Stimulated activated memory B cell treated with anti-CD40 and anti-IgM and Interleukin-4, amounts not matched to agents 10 μg/mL and 1 μg/mL and 100 μg/mL, for 72 hours (primary cell): ENCODE results near the gene SSNA1.

Experiments used
- ATAC-seq: fragments of 150-1000 bp; cut with Tn5 transposase; 2 replicates; pipeline ENCODE4 v1.10.0; 2021
- H3K27ac Mint-ChIP-seq: one replicate; pipeline ENCODE4 v1.8.0; 2022; ENCODE audit warnings: mild to moderate bottlenecking, mixed read lengths
- H3K27me3 Mint-ChIP-seq: one replicate; pipeline ENCODE4 v1.8.0; 2022; ENCODE audit warnings: mixed read lengths
- H3K36me3 Mint-ChIP-seq: one replicate; pipeline ENCODE4 v1.8.0; 2022; ENCODE audit warnings: mixed read lengths
- H3K4me1 Mint-ChIP-seq: one replicate; pipeline ENCODE4 v1.8.0; 2022; ENCODE audit warnings: mixed read lengths
- H3K4me3 Mint-ChIP-seq: one replicate; pipeline ENCODE4 v1.8.0; 2022; ENCODE audit warnings: mild to moderate bottlenecking, moderate library complexity, mixed read lengths
- H3K9me3 Mint-ChIP-seq: one replicate; pipeline ENCODE4 v1.8.0; 2022; ENCODE audit warnings: mixed read lengths

Gene SSNA1, protein sequence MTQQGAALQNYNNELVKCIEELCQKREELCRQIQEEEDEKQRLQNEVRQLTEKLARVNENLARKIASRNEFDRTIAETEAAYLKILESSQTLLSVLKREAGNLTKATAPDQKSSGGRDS

GRCh38 chr9:137188490-137189296, at the start of gene SSNA1, which contains the start of gene ANAPC2:
Gene SSNA1, plus strand, starts transcription at chr9:137188676. Its CDS starts 51 bp downstream, at chr9:137188727.
Gene ANAPC2, minus strand, starts transcription at chr9:137188560. Its CDS starts 28 bp downstream, at chr9:137188532.
- H3K9me3 Mint-ChIP-seq, result no peaks in the 10 kb centered on the region
- ATAC-seq, result peak; percentile 91
- peak within 1 kb of the TSS; percentile 95 for H3K4me3 Mint-ChIP-seq
- H3K27me3 Mint-ChIP-seq, result no peaks in the 10 kb centered on the region
- H3K27ac Mint-ChIP-seq, result peak within 1 kb of the TSS; percentile 87
- peaks cover 23% of the 10 kb centered on the region for H3K36me3 Mint-ChIP-seq
- peaks cover 56% of the 10 kb centered on the region for H3K4me1 Mint-ChIP-seq

DNA sequence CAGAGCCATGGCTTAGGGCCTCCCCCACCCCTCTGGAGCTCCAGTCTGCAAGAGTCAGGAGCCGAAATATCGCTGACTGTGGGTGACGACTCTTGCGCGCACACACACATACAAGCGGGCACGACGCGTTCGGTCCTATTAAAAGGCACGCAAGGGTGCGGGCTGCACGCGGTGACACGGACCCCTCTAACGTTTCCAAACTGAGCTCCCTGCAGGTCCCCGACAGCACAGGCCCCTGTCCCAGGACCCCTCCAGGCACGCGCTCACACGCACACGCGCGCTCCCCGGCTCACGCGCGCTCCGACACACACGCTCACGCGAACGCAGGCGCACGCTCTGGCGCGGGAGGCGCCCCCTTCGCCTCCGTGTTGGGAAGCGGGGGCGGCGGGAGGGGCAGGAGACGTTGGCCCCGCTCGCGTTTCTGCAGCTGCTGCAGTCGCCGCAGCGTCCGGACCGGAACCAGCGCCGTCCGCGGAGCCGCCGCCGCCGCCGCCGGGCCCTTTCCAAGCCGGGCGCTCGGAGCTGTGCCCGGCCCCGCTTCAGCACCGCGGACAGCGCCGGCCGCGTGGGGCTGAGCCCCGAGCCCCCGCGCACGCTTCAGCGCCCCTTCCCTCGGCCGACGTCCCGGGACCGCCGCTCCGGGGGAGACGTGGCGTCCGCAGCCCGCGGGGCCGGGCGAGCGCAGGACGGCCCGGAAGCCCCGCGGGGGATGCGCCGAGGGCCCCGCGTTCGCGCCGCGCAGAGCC, 49.6 kb upstream of the SSNA1 start, which contains the start of gene GRIN1:
Gene GRIN1 (plus strand): TSS at position 433 of the 746 bp plus-strand sequence. CDS start 333 bp downstream, outside the sequence.
- no peak within 1 kb of the TSS for H3K27ac Mint-ChIP-seq
- peaks cover 14% of the 10 kb centered on the region for H3K4me1 Mint-ChIP-seq
- peaks cover 93% of the 10 kb centered on the region for H3K27me3 Mint-ChIP-seq
- H3K4me3 Mint-ChIP-seq, result peak within 1 kb of the TSS; percentile 24
- ATAC-seq, result no peak
- H3K36me3 Mint-ChIP-seq, result no peaks in the 10 kb centered on the region
- H3K9me3 Mint-ChIP-seq, result no peaks in the 10 kb centered on the region

- H3K27me3 Mint-ChIP-seq, result peaks cover 97% of the 10 kb centered on the region
- peak overlapping the region; percentile 24 for H3K4me3 Mint-ChIP-seq
- no peaks in the 10 kb centered on the region for H3K9me3 Mint-ChIP-seq
- H3K27ac Mint-ChIP-seq, result no peak overlapping the region
- no peaks in the 10 kb centered on the region for H3K36me3 Mint-ChIP-seq
- no peak for ATAC-seq
- H3K4me1 Mint-ChIP-seq, result peaks cover 14% of the 10 kb centered on the region
Measured at GRCh38 chr9:137139468-137140150, 48.9 kb upstream of the SSNA1 start.

- peaks cover 92% of the 10 kb centered on the region for H3K27me3 Mint-ChIP-seq
- no peak for ATAC-seq
- H3K27ac Mint-ChIP-seq, result no peak overlapping the region
- no peak overlapping the region for H3K4me3 Mint-ChIP-seq
- H3K9me3 Mint-ChIP-seq, result no peaks in the 10 kb centered on the region
- no peaks in the 10 kb centered on the region for H3K36me3 Mint-ChIP-seq
- peaks cover 14% of the 10 kb centered on the region for H3K4me1 Mint-ChIP-seq
Measured at GRCh38 chr9:137140151-137141012, 48.1 kb upstream of the SSNA1 start.

DNA sequence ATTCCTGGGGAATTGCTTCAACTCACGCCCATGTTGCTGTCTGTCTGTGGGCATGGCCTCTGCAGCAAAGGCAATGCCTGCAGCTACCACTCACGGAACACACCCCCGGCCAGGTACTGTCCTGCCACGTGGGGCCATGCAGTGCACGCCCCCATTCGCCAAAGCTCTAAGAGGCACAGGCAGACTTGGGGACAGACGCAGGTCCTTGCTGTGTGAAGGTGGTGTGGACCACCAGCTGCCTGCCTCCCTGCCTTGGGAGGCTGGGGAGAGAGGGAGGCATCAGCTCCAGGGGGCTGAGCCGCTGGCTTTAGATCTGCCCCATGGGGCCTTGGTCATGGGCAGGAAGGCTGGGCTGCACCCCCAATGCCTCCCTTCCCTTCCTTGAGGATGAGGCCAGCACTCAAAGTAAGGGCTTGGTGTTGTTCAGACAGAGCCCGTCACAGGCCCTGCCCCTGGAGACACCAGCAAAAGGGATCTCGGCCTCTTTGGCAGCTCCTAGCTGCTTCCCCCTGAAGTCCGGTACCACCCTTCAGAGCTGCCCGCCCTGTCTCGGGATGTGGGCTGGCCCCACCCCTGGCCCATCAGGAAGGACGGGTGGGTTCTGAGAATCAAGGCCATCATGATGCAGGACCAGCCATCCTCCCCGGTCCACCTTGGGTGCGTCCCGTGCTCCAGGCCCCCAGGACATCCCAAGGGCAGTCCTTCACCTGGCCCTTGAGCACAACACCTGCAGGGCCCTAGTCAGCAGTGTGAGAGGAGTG, 47.2 kb upstream of the SSNA1 start:
- H3K27ac Mint-ChIP-seq, result no peak overlapping the region
- no peaks in the 10 kb centered on the region for H3K9me3 Mint-ChIP-seq
- no peak overlapping the region for H3K4me3 Mint-ChIP-seq
- no peaks in the 10 kb centered on the region for H3K36me3 Mint-ChIP-seq
- ATAC-seq, result no peak
- H3K27me3 Mint-ChIP-seq, result peaks cover 88% of the 10 kb centered on the region
- peaks cover 14% of the 10 kb centered on the region for H3K4me1 Mint-ChIP-seq

DNA sequence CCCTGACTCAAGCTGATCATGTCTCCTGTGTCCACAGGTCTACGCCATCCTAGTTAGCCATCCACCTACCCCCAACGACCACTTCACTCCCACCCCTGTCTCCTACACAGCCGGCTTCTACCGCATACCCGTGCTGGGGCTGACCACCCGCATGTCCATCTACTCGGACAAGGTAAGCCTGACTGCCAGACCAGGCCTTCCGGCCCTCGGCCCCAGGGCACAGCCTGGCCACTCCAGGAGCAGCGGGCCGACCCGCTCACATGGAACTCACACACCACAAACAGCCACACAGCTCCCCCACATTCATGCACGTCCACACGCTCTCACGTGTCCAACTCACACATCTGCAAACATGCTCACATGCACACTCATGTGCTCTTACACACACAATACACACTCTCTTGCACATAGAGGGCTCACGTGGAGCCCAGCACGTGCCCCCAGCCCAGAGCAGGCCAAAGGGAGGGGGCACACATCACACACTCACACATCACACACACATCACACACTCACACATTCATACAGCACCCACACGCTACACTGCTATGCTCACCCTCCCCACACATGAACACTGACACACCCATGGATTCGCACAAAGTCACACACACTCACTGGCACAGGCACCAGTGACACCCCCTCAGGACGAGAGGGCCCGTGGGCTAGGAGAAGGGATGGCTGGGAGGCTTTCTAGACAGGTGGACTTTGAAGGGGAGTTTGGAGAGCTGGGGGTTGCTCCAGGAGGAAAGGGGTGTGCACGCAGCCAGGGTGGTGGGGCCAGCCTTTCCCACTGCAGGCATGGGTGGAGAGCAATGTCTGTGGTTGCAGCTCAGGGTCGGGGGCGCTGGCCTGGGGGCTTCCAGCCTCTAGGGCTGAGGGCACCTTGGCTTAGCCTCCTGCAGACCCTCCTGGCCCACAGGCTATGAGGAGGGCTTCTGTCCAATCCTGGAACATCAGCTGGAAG, 46.2 kb upstream of the SSNA1 start:
- no peak overlapping the region for H3K4me3 Mint-ChIP-seq
- ATAC-seq, result no peak
- no peak overlapping the region for H3K27ac Mint-ChIP-seq
- no peaks in the 10 kb centered on the region for H3K9me3 Mint-ChIP-seq
- peaks cover 14% of the 10 kb centered on the region for H3K4me1 Mint-ChIP-seq
- no peaks in the 10 kb centered on the region for H3K36me3 Mint-ChIP-seq
- H3K27me3 Mint-ChIP-seq, result peaks cover 88% of the 10 kb centered on the region

GRCh38 chr9:137143459-137143858, 45.0 kb upstream of the SSNA1 start:
- Mint-ChIP-seq H3K36me3 (no peaks in the 10 kb centered on the region), H3K27ac (no peak overlapping the region), H3K27me3 (peaks cover 88% of the 10 kb centered on the region), H3K9me3 (no peaks in the 10 kb centered on the region), H3K4me3 (no peak overlapping the region), H3K4me1 (peaks cover 6% of the 10 kb centered on the region)
- ATAC-seq, result no peak

GRCh38 chr9:137145731-137146526, 42.5 kb upstream of the SSNA1 start:
- ATAC-seq, result no peak
- no peaks in the 10 kb centered on the region for H3K9me3 Mint-ChIP-seq
- H3K36me3 Mint-ChIP-seq, result no peaks in the 10 kb centered on the region
- peaks cover 71% of the 10 kb centered on the region for H3K27me3 Mint-ChIP-seq
- no peak overlapping the region for H3K4me3 Mint-ChIP-seq
- no peak overlapping the region for H3K27ac Mint-ChIP-seq
- H3K4me1 Mint-ChIP-seq, result peaks cover 7% of the 10 kb centered on the region

- H3K27ac Mint-ChIP-seq, result no peak overlapping the region
- peaks cover 66% of the 10 kb centered on the region for H3K27me3 Mint-ChIP-seq
- H3K4me3 Mint-ChIP-seq, result no peak overlapping the region
- H3K9me3 Mint-ChIP-seq, result no peaks in the 10 kb centered on the region
- H3K36me3 Mint-ChIP-seq, result no peaks in the 10 kb centered on the region
- ATAC-seq, result no peak
- peaks cover 13% of the 10 kb centered on the region for H3K4me1 Mint-ChIP-seq
Measured at GRCh38 chr9:137146527-137146918, 42.0 kb upstream of the SSNA1 start.

DNA sequence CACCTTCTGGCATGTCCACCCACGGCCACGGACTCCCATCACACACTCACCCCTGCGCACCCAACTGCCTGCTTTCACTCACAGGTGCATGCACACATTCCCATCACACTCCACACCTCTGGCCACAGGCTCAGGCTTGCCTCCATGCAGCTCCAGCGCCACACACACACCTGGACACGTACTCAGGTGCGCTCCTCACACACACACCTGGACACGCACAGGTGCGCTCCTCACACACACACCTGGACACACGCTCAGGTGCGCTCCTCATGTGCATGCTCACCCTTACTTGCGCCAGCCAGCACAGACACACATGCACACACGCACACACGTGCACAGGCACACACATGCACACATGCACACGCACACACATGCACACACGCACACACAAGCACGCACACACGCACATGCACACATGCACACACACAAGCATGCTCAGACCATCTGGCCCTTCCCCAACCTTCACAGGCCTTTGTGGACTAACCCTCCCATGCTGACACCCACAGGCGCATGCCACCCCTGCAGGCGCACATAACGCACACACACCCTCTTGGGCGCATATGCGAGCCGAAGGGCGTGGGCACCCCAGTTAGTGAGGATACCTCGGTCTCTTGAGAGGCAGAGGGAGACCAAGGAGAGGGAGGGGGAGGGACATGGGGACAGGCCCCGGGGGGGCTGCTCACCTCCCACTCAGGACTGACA, 41.2 kb upstream of the SSNA1 start:
- no peaks in the 10 kb centered on the region for H3K9me3 Mint-ChIP-seq
- no peak for ATAC-seq
- H3K36me3 Mint-ChIP-seq, result no peaks in the 10 kb centered on the region
- H3K27ac Mint-ChIP-seq, result no peak overlapping the region
- H3K4me1 Mint-ChIP-seq, result peaks cover 14% of the 10 kb centered on the region
- H3K27me3 Mint-ChIP-seq, result peaks cover 58% of the 10 kb centered on the region
- no peak overlapping the region for H3K4me3 Mint-ChIP-seq

DNA sequence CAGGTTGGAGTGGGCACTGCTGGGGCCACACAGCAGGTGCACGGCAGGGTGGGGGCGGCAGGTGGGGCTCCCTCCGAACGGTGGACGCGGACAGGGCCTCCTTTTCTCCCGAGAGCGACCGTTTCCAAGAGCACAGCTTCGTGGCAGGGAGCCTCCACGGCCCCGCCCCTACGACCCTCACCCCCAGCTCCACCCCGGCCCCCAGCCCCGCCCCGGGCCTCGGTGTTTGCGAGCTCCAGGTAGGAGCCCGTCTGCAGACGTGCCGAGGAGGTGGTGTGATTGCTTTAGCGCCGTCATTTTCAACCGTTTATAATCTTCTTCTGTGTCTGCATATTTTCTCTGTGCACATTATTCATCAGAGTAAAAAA, 40.7 kb upstream of the SSNA1 start:
- Mint-ChIP-seq H3K27ac (no peak overlapping the region), H3K4me1 (peaks cover 14% of the 10 kb centered on the region), H3K27me3 (peaks cover 53% of the 10 kb centered on the region), H3K4me3 (no peak overlapping the region), H3K9me3 (no peaks in the 10 kb centered on the region), H3K36me3 (no peaks in the 10 kb centered on the region)
- ATAC-seq, result no peak

DNA sequence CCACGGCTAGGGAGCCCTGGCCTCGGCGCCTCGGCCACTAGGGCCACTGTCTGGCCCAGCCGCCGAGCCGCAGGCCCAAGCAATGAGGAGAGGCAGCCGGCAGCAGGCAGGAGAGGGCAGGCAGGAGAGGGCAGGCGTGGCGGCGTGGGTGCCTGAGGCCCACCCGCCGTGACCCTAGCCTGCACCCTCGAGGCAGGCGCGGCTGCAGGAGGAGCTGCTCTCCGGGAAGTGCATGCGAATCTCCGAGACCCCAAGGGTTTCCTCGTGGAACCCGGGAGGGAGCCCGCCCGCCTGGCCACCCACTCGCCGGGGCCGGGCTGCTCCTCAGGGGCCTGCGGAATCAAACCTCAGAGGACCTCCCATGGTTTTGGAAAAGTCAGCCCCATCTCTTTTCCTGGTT, 40.2 kb upstream of the SSNA1 start:
- ATAC-seq, result no peak
- Mint-ChIP-seq H3K4me1 (peaks cover 14% of the 10 kb centered on the region), H3K4me3 (no peak overlapping the region), H3K36me3 (no peaks in the 10 kb centered on the region), H3K27me3 (peaks cover 48% of the 10 kb centered on the region), H3K9me3 (no peaks in the 10 kb centered on the region), H3K27ac (no peak overlapping the region)
